ENCODE data around the gene LGALS1. TPM values are rescaled to one million over a fixed set of nuclear protein-coding genes. Genes with fewer than 3 reads are reported as not detected.

Gene LGALS1
- total RNA-seq, 2 donors from 2014 or later, result 1,470 to 1,957 TPM

DNA sequence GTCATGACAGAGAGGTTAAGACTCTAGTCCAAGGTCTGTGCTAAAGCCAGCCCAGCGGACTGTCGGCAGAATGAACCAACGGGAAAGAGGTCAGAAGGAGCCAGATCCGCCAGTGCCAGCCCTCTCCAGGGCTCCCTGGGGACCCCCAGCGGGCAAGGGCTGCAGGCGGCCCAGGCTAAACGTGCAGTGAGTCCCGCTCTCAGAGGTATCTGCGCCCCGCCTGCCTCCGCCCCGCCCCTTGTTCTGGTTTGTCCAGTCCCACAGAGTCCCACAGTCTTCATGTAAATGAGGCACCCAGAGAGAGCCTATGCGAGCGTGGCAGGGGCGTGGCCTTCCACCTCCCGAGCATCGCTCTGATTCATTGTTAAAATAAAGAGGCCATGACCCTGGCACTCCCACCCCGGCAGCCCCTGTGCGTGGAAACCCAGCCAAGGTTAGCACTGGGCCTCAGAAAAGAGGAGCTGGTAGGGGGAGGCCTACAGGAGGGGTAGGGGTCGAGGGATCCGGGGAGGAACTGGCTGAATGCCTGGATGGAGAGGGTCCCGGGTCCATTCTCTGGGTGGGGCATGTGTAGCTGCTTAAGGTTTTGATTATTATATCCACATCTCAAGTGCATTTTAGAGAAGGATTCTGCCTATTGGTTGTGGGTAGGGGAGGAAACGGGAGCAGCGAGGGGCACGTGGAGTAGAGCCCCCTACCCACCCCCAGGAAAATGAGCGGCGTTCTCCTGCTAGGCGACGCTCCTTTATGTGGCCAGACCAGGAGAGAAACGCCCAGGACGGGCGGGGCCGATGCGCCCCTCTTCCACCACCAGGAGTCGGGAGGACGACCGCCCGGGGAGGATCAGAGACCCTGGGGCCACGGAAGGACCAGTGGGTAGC lies 21.5 kb downstream of the LGALS1 start, which contains the start of gene TRIOBP:
Gene TRIOBP (plus strand): TSS at position 392 of the 881 bp plus-strand sequence. CDS start 4,318 bp downstream, outside the sequence.
- peak; percentile 96 for DNase-seq (ENCODE audit: low spot score)
- H3K9me3 ChIP-seq, result no peaks in the 10 kb centered on the region
- H3K27me3 ChIP-seq (replicated peaks; ENCODE audit: insufficient read depth), result no peaks in the 10 kb centered on the region
- TF ChIP-seq, protein P1, sequence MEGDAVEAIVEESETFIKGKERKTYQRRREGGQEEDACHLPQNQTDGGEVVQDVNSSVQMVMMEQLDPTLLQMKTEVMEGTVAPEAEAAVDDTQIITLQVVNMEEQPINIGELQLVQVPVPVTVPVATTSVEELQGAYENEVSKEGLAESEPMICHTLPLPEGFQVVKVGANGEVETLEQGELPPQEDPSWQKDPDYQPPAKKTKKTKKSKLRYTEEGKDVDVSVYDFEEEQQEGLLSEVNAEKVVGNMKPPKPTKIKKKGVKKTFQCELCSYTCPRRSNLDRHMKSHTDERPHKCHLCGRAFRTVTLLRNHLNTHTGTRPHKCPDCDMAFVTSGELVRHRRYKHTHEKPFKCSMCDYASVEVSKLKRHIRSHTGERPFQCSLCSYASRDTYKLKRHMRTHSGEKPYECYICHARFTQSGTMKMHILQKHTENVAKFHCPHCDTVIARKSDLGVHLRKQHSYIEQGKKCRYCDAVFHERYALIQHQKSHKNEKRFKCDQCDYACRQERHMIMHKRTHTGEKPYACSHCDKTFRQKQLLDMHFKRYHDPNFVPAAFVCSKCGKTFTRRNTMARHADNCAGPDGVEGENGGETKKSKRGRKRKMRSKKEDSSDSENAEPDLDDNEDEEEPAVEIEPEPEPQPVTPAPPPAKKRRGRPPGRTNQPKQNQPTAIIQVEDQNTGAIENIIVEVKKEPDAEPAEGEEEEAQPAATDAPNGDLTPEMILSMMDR (IDR thresholded peaks at IDR 0.05), result peak; percentile 53
- H3K4me1 ChIP-seq (ENCODE audit: control insufficient read depth in 1 of 2, low read depth in 2 of 2), result peaks cover 10 to 12% of the 10 kb centered on the region in 2 donors
- peak within 1 kb of the TSS; percentile 44 to 62 for H3K27ac ChIP-seq
- ATAC-seq (ENCODE audit: insufficient number of reproducible peaks, low FRiP score, low read depth), result peak; percentile 94
- H3K4me3 ChIP-seq, result peak within 1 kb of the TSS; percentile 65
- H3K36me3 ChIP-seq, result peaks cover under 1% of the 10 kb centered on the region

DNA sequence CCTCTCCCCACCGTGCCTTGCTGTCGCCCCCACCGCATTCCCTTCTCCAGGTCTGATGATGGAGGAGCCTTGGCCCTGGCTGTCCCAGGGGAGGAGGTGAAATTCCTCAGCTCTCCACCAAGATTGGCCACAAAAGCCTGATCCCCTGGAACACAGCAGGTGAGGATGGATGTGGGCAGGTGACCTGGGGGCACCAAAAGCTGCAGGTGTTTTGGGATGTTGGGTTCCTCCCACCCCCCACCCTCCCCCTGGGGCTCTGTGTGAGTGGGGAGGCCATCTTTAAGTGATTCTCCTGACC lies 22.1 kb downstream of the LGALS1 start:
- Histone ChIP-seq H3K4me1 (ENCODE audit: control insufficient read depth in 1 of 2, low read depth in 2 of 2) (peaks cover 10 to 12% of the 10 kb centered on the region in 2 donors), H3K27ac (peak overlapping the region; percentile 44 to 62), H3K36me3 (no peaks in the 10 kb centered on the region), H3K27me3 (replicated peaks; ENCODE audit: insufficient read depth) (no peaks in the 10 kb centered on the region), H3K9me3 (no peaks in the 10 kb centered on the region), H3K4me3 (no peak overlapping the region)
- TF ChIP-seq, protein P1 (IDR thresholded peaks at IDR 0.05), result no peak
- DNase-seq (ENCODE audit: low spot score), result no peak
- ATAC-seq (ENCODE audit: insufficient number of reproducible peaks, low FRiP score, low read depth), result no peak

DNA sequence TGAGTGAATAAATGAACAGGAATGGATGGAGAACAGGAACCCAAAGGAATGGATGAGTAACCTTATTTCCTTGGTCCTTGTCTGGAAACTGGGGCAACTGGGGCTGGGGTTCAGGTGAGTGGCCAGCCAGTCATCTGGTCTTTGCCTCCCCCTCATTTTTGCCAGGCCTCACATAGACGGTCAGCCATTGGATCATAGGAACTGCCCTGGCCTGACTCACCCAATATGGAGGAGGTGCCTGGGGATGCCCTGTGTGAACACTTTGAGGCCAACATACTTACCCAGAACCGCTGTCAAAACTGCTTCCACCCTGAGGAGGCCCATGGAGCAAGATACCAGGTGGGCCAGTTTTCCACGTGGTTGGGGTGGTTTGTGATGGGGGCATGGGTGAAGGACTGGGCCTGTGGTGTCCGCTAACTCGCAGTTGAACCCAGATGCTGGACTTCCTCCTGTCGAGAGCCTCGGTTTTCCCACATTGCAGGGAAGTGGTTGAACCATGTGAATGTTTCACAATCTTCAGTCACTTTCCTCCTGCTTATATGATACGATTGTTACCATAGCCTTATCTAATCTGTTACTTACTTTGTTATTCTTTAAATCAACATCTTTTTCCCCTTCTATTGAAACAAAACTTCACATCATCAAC lies 25.8 kb downstream of the LGALS1 start:
- H3K27me3 ChIP-seq (replicated peaks; ENCODE audit: insufficient read depth), result no peaks in the 10 kb centered on the region
- H3K4me1 ChIP-seq (ENCODE audit: control insufficient read depth in 1 of 2, low read depth in 2 of 2), result peaks cover 4% of the 10 kb centered on the region in 2 donors

DNA sequence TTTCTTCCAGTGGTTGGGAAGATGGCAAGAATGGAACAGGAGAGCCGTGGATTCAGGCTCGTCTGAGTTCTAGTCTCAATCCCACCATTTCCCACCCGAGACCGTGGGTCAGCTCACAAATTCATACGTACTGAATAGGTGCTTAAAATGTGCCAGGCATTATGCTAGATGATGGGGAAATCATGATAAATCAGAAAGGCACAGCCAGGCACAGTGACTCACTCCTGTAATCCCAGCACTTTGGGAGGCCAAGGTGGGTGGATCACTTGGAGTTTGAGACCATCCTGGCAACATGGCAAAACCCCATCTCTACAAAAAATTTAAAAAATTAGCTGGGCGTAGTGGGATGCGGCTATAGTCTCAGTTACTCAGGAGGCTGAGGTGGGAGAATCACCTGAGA lies 28.5 kb downstream of the LGALS1 start:
- no peak overlapping the region for H3K27ac ChIP-seq
- TF ChIP-seq, protein P1 (IDR thresholded peaks at IDR 0.05), result no peak
- no peaks in the 10 kb centered on the region for H3K4me1 ChIP-seq (ENCODE audit: control insufficient read depth in 1 of 2, low read depth in 2 of 2)
- no peak overlapping the region for H3K4me3 ChIP-seq
- no peaks in the 10 kb centered on the region for H3K9me3 ChIP-seq
- no peak for ATAC-seq (ENCODE audit: insufficient number of reproducible peaks, low FRiP score, low read depth)
- no peaks in the 10 kb centered on the region for H3K27me3 ChIP-seq (replicated peaks; ENCODE audit: insufficient read depth)
- DNase-seq (ENCODE audit: low spot score), result no peak
- no peaks in the 10 kb centered on the region for H3K36me3 ChIP-seq

More for the DNA sequence above, 25.8 kb downstream of the LGALS1 start:
- Histone ChIP-seq H3K9me3 (no peaks in the 10 kb centered on the region), H3K4me3 (no peak overlapping the region), H3K36me3 (no peaks in the 10 kb centered on the region), H3K27ac (no peak overlapping the region)
- TF ChIP-seq, protein P1 (IDR thresholded peaks at IDR 0.05), result no peak
- ATAC-seq (ENCODE audit: insufficient number of reproducible peaks, low FRiP score, low read depth) (no peak), DNase-seq (ENCODE audit: low spot score) (no peak)

DNA sequence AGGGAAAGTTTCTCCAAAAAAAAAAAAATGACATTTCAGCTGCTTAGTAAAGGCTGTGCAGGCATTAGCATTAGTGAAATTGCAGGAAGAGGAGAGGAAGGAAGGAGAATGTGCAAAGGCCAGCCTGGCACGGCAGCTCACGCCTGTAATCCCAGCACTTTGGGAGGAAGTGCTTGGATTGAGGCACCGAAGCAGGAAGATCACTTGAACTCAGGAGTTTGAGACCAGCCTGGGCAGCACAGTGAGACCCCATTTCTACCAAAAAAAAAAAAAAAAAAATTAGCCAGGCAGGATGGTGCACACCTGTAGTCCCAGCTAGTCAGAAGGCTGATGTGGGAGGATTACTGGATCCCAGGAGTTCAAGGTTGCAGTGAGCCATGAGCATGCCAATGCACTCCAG lies 29.2 kb downstream of the LGALS1 start:
- H3K4me3 ChIP-seq, result no peak overlapping the region
- ATAC-seq (ENCODE audit: insufficient number of reproducible peaks, low FRiP score, low read depth), result no peak
- TF ChIP-seq, protein P1 (IDR thresholded peaks at IDR 0.05), result no peak
- no peaks in the 10 kb centered on the region for H3K36me3 ChIP-seq
- H3K4me1 ChIP-seq (ENCODE audit: control insufficient read depth in 1 of 2, low read depth in 2 of 2), result no peaks in the 10 kb centered on the region
- no peak overlapping the region for H3K27ac ChIP-seq
- no peak for DNase-seq (ENCODE audit: low spot score)
- H3K27me3 ChIP-seq (replicated peaks; ENCODE audit: insufficient read depth), result no peaks in the 10 kb centered on the region
- no peaks in the 10 kb centered on the region for H3K9me3 ChIP-seq

Measured in thoracic aorta (tissue), 2 donors.